ENCODE measurements around the gene AFF2.

The AFF2 gene

GRCh38 chrX:148540114-148540513 is 39.7 kb downstream of the AFF2 start:
- no peaks in the 10 kb centered on the region for H3K79me2 ChIP-seq (ENCODE audit: low read length)
- H3K9ac ChIP-seq (ENCODE audit: low read length), result no peak overlapping the region

GRCh38 chrX:148540671-148541583 is 40.5 kb downstream of the AFF2 start:
- Histone ChIP-seq H3K36me3 (replicated peaks; ENCODE audit: insufficient read depth, low read length) (no peaks in the 10 kb centered on the region), H4K20me1 (ENCODE audit: insufficient read depth, low read length) (no peaks in the 10 kb centered on the region), H3K27me3 (replicated peaks; ENCODE audit: insufficient read depth, low read length) (no peaks in the 10 kb centered on the region), H3K9ac (ENCODE audit: low read length) (no peak overlapping the region), H3K9me2 (replicated peaks; ENCODE audit: insufficient read depth, low read length) (no peaks in the 10 kb centered on the region), H3K79me2 (ENCODE audit: low read length) (no peaks in the 10 kb centered on the region), H3K4me1 (ENCODE audit: low read length) (no peaks in the 10 kb centered on the region), H3K9me3 (replicated peaks; ENCODE audit: insufficient read depth, low read length) (no peaks in the 10 kb centered on the region), H2AFZ (ENCODE audit: low read length) (no peak overlapping the region), H3K4me2 (ENCODE audit: low read depth, low read length) (no peak overlapping the region), H3F3A (ENCODE audit: insufficient read depth, low read length) (no peaks in the 10 kb centered on the region), H3K4me3 (ENCODE audit: low read length) (no peak overlapping the region), H3K27ac (ENCODE audit: low read length) (no peak overlapping the region)
- no peak for DNase-seq
- TF ChIP-seq EZH2 (optimal IDR thresholded peaks at IDR 0.05; ENCODE audit: low read depth, low read length) (no peak), EZH2phosphoT487 (IDR thresholded peaks at IDR 0.05; ENCODE audit: low read length) (no peak)
- TF ChIP-seq, protein P1, sequence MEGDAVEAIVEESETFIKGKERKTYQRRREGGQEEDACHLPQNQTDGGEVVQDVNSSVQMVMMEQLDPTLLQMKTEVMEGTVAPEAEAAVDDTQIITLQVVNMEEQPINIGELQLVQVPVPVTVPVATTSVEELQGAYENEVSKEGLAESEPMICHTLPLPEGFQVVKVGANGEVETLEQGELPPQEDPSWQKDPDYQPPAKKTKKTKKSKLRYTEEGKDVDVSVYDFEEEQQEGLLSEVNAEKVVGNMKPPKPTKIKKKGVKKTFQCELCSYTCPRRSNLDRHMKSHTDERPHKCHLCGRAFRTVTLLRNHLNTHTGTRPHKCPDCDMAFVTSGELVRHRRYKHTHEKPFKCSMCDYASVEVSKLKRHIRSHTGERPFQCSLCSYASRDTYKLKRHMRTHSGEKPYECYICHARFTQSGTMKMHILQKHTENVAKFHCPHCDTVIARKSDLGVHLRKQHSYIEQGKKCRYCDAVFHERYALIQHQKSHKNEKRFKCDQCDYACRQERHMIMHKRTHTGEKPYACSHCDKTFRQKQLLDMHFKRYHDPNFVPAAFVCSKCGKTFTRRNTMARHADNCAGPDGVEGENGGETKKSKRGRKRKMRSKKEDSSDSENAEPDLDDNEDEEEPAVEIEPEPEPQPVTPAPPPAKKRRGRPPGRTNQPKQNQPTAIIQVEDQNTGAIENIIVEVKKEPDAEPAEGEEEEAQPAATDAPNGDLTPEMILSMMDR (IDR thresholded peaks at IDR 0.05; ENCODE audit: low read length), result no peak

More at GRCh38 chrX:148540114-148540513, 39.7 kb downstream of the AFF2 start:
- Histone ChIP-seq H3K36me3 (replicated peaks; ENCODE audit: insufficient read depth, low read length) (no peaks in the 10 kb centered on the region), H3K4me2 (ENCODE audit: low read depth, low read length) (no peak overlapping the region), H3K27me3 (replicated peaks; ENCODE audit: insufficient read depth, low read length) (no peaks in the 10 kb centered on the region), H3K4me3 (ENCODE audit: low read length) (no peak overlapping the region), H3F3A (ENCODE audit: insufficient read depth, low read length) (no peaks in the 10 kb centered on the region), H3K4me1 (ENCODE audit: low read length) (no peaks in the 10 kb centered on the region), H3K9me3 (replicated peaks; ENCODE audit: insufficient read depth, low read length) (no peaks in the 10 kb centered on the region), H3K27ac (ENCODE audit: low read length) (no peak overlapping the region), H3K9me2 (replicated peaks; ENCODE audit: insufficient read depth, low read length) (no peaks in the 10 kb centered on the region), H2AFZ (ENCODE audit: low read length) (no peak overlapping the region), H4K20me1 (ENCODE audit: insufficient read depth, low read length) (no peaks in the 10 kb centered on the region)
- no peak for DNase-seq
- TF ChIP-seq, protein P1 (IDR thresholded peaks at IDR 0.05; ENCODE audit: low read length), result no peak
- TF ChIP-seq EZH2 (optimal IDR thresholded peaks at IDR 0.05; ENCODE audit: low read depth, low read length), result no peak
- TF ChIP-seq EZH2phosphoT487 (IDR thresholded peaks at IDR 0.05; ENCODE audit: low read length), result no peak

GRCh38 chrX:148541584-148541940 is 41.1 kb downstream of the AFF2 start:
- H3K79me2 ChIP-seq (ENCODE audit: low read length), result no peaks in the 10 kb centered on the region
- H3K27ac ChIP-seq (ENCODE audit: low read length), result no peak overlapping the region
- H3K4me2 ChIP-seq (ENCODE audit: low read depth, low read length), result no peak overlapping the region

More at GRCh38 chrX:148541584-148541940, 41.1 kb downstream of the AFF2 start:
- Histone ChIP-seq H3K9me2 (replicated peaks; ENCODE audit: insufficient read depth, low read length) (no peaks in the 10 kb centered on the region), H3K9ac (ENCODE audit: low read length) (no peak overlapping the region), H3K4me3 (ENCODE audit: low read length) (no peak overlapping the region), H3K36me3 (replicated peaks; ENCODE audit: insufficient read depth, low read length) (no peaks in the 10 kb centered on the region), H2AFZ (ENCODE audit: low read length) (no peak overlapping the region), H4K20me1 (ENCODE audit: insufficient read depth, low read length) (no peaks in the 10 kb centered on the region), H3K27me3 (replicated peaks; ENCODE audit: insufficient read depth, low read length) (no peaks in the 10 kb centered on the region), H3F3A (ENCODE audit: insufficient read depth, low read length) (no peaks in the 10 kb centered on the region), H3K9me3 (replicated peaks; ENCODE audit: insufficient read depth, low read length) (no peaks in the 10 kb centered on the region), H3K4me1 (ENCODE audit: low read length) (no peaks in the 10 kb centered on the region)
- no peak for TF ChIP-seq EZH2phosphoT487 (IDR thresholded peaks at IDR 0.05; ENCODE audit: low read length)
- no peak for TF ChIP-seq EZH2 (optimal IDR thresholded peaks at IDR 0.05; ENCODE audit: low read depth, low read length)
- TF ChIP-seq, protein P1 (IDR thresholded peaks at IDR 0.05; ENCODE audit: low read length), result no peak
- DNase-seq, result no peak
